ENCODE data around the gene RNF125. TPM values are rescaled to one million over a fixed set of nuclear protein-coding genes. Genes with fewer than 3 reads are reported as not detected.

The RNF125 gene
- total RNA-seq, 1 experiment from 2014 or later = 0.50 TPM

- DNase-seq = no peak
- H3K36me3 Mint-ChIP-seq (ENCODE audit: insufficient read depth, unreplicated experiment) = peaks cover 38% of the 10 kb centered on the region
- peaks cover 41% of the 10 kb centered on the region for H3K4me1 Mint-ChIP-seq (ENCODE audit: low read depth, unreplicated experiment)
- H3K4me3 Mint-ChIP-seq (ENCODE audit: low read depth, unreplicated experiment) = no peak overlapping the region
- intact Hi-C loops (cut with micrococcal nuclease; ENCODE audit: unreplicated experiment) = no loop called here
- BruUV-seq (replicated peaks) = no TSS peak
- H3K27ac Mint-ChIP-seq (ENCODE audit: unreplicated experiment) = peak overlapping the region; percentile 97
- TF ChIP-seq, protein P1, sequence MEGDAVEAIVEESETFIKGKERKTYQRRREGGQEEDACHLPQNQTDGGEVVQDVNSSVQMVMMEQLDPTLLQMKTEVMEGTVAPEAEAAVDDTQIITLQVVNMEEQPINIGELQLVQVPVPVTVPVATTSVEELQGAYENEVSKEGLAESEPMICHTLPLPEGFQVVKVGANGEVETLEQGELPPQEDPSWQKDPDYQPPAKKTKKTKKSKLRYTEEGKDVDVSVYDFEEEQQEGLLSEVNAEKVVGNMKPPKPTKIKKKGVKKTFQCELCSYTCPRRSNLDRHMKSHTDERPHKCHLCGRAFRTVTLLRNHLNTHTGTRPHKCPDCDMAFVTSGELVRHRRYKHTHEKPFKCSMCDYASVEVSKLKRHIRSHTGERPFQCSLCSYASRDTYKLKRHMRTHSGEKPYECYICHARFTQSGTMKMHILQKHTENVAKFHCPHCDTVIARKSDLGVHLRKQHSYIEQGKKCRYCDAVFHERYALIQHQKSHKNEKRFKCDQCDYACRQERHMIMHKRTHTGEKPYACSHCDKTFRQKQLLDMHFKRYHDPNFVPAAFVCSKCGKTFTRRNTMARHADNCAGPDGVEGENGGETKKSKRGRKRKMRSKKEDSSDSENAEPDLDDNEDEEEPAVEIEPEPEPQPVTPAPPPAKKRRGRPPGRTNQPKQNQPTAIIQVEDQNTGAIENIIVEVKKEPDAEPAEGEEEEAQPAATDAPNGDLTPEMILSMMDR (IDR thresholded peaks at IDR 0.05; ENCODE audit: unreplicated experiment) = no peak
- H3K9me3 Mint-ChIP-seq (ENCODE audit: low read depth, unreplicated experiment) = no peaks in the 10 kb centered on the region
- CTCF ChIA-PET = no interaction called here
- no peaks in the 10 kb centered on the region for H3K27me3 Mint-ChIP-seq (ENCODE audit: unreplicated experiment)
Observed at GRCh38 chr18:32095192-32095899, 76.7 kb downstream of the RNF125 start.

DNA sequence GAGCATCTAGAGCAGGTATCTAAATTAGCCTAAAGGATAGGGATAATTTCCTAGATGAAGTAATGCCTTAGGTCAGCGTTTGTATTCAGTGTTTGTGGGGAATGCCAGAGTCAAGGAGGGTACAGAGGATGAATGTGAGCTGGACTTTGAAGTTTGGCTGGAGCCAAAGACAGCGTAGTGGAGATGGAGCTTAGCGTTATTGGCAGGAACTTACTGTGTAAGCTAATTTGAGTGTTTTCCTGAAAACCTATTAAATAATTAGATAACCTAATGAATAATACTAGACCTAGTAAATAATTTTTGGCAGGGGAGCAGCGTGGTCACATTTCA is 77.2 kb downstream of the RNF125 start:
- H3K27me3 Mint-ChIP-seq (ENCODE audit: unreplicated experiment) = no peaks in the 10 kb centered on the region
- peaks cover 41% of the 10 kb centered on the region for H3K4me1 Mint-ChIP-seq (ENCODE audit: low read depth, unreplicated experiment)
- H3K36me3 Mint-ChIP-seq (ENCODE audit: insufficient read depth, unreplicated experiment) = peaks cover 38% of the 10 kb centered on the region
- no peak overlapping the region for H3K27ac Mint-ChIP-seq (ENCODE audit: unreplicated experiment)
- no TSS peak for BruUV-seq (replicated peaks)
- CTCF ChIA-PET = no interaction called here
- TF ChIP-seq, protein P1 (IDR thresholded peaks at IDR 0.05; ENCODE audit: unreplicated experiment) = no peak
- no peak overlapping the region for H3K4me3 Mint-ChIP-seq (ENCODE audit: low read depth, unreplicated experiment)
- H3K9me3 Mint-ChIP-seq (ENCODE audit: low read depth, unreplicated experiment) = no peaks in the 10 kb centered on the region
- intact Hi-C loops (cut with micrococcal nuclease; ENCODE audit: unreplicated experiment) = no loop called here
- DNase-seq = no peak

- CTCF ChIA-PET = no interaction called here
- H3K27me3 Mint-ChIP-seq (ENCODE audit: unreplicated experiment) = no peaks in the 10 kb centered on the region
- peaks cover 41% of the 10 kb centered on the region for H3K4me1 Mint-ChIP-seq (ENCODE audit: low read depth, unreplicated experiment)
- no peak for DNase-seq
- intact Hi-C loops (cut with micrococcal nuclease; ENCODE audit: unreplicated experiment) = no loop called here
- H3K9me3 Mint-ChIP-seq (ENCODE audit: low read depth, unreplicated experiment) = no peaks in the 10 kb centered on the region
- no peak overlapping the region for H3K27ac Mint-ChIP-seq (ENCODE audit: unreplicated experiment)
- H3K4me3 Mint-ChIP-seq (ENCODE audit: low read depth, unreplicated experiment) = no peak overlapping the region
- TF ChIP-seq, protein P1 (IDR thresholded peaks at IDR 0.05; ENCODE audit: unreplicated experiment) = no peak
- peaks cover 30% of the 10 kb centered on the region for H3K36me3 Mint-ChIP-seq (ENCODE audit: insufficient read depth, unreplicated experiment)
- BruUV-seq (replicated peaks) = no TSS peak
Observed at GRCh38 chr18:32096946-32097345, 78.3 kb downstream of the RNF125 start.

- no peaks in the 10 kb centered on the region for H3K27me3 Mint-ChIP-seq (ENCODE audit: unreplicated experiment)
- H3K27ac Mint-ChIP-seq (ENCODE audit: unreplicated experiment) = no peak overlapping the region
- H3K4me3 Mint-ChIP-seq (ENCODE audit: low read depth, unreplicated experiment) = no peak overlapping the region
- TF ChIP-seq, protein P1 (IDR thresholded peaks at IDR 0.05; ENCODE audit: unreplicated experiment) = no peak
- H3K9me3 Mint-ChIP-seq (ENCODE audit: low read depth, unreplicated experiment) = no peaks in the 10 kb centered on the region
- no TSS peak for BruUV-seq (replicated peaks)
- intact Hi-C loops (cut with micrococcal nuclease; ENCODE audit: unreplicated experiment) = no loop called here
- CTCF ChIA-PET = interaction anchor here (1.5 kb wide), 1 partner anchor 32 kb away, joined by 4 read pairs; no protein-coding TSS in a partner anchor
- peaks cover 1% of the 10 kb centered on the region for H3K4me1 Mint-ChIP-seq (ENCODE audit: low read depth, unreplicated experiment)
- no peak for DNase-seq
- H3K36me3 Mint-ChIP-seq (ENCODE audit: insufficient read depth, unreplicated experiment) = peaks cover 4% of the 10 kb centered on the region
Observed at GRCh38 chr18:32104516-32104915, 85.9 kb downstream of the RNF125 start.

Data from Calu3 (cell line).